Caco-2 (cell line): ENCODE results near the gene SPATS1. TPM values are rescaled to one million over a fixed set of nuclear protein-coding genes. Genes with fewer than 3 reads are reported as not detected.
"Not testable (repeated sequence)": the region's sequence is repeated elsewhere in the genome, so short reads cannot be mapped to it uniquely, and the experiment has no call there.

Experiments
- BruUV-seq: library from RNA; stranded (reverse); fragments of 400-500 nt; replicated peaks from 2 replicates; lab custom pipeline; 2021; lab: Mats Ljungman, UMichigan
- CTCF ChIA-PET: fragments of 300-600 bp; sonication (Branson Sonifier 250); formaldehyde crosslinking; loops from one replicate; lab custom pipeline; 2022; ENCODE audit warnings: antibody characterized with exemption; lab: Charles Lee
- POLR2A ChIA-PET: fragments of 300-600 bp; sonication (Branson Sonifier 250); formaldehyde crosslinking; loops from one replicate; lab custom pipeline; 2022; ENCODE audit warnings: antibody characterized with exemption; lab: Charles Lee
- DNase-seq, 2 experiments: peaks; one replicate each; pipeline versions ENCODE4 v3.0.0 to v3.0.0-alpha.2; 2020 to 2022
- H3K27me3 ChIP-seq: replicated peaks from 2 replicates; pipeline ENCODE4 v1.6.0; 2011; ENCODE audit warnings: low read length; ENCODE audit not compliant: control insufficient read depth, insufficient read depth
- H3K36me3 ChIP-seq: 2 replicates; pipeline ENCODE4 v1.5.1; 2011; ENCODE audit warnings: low read length; ENCODE audit not compliant: control insufficient read depth, insufficient read depth
- H3K4me1 ChIP-seq: fragments of 250-450 bp; sonication (Bioruptor Pico); 2 replicates; pipeline ENCODE4 v1.5.1; 2020; ENCODE audit warnings: mild to moderate bottlenecking
- H3K4me3 ChIP-seq: 2 replicates; pipeline ENCODE4 v1.5.1; 2011; ENCODE audit warnings: low read depth, mild to moderate bottlenecking, control low read depth, low read length
- H3K9me3 ChIP-seq: fragments of 250-450 bp; sonication (Bioruptor Pico); 2 replicates; pipeline ENCODE4 v1.5.1; 2020; ENCODE audit warnings: mild to moderate bottlenecking, moderate library complexity
- H3K27ac Mint-ChIP-seq: one replicate; pipeline ENCODE4 v1.8.0; 2022; ENCODE audit warnings: mixed read lengths; ENCODE audit not compliant: unreplicated experiment
- H3K27me3 Mint-ChIP-seq: one replicate; pipeline ENCODE4 v1.8.0; 2022; ENCODE audit warnings: mixed read lengths; ENCODE audit not compliant: insufficient read depth, unreplicated experiment
- H3K36me3 Mint-ChIP-seq: one replicate; pipeline ENCODE4 v1.8.0; 2022; ENCODE audit warnings: mild to moderate bottlenecking, mixed read lengths; ENCODE audit not compliant: insufficient read depth, unreplicated experiment
- H3K4me1 Mint-ChIP-seq: one replicate; pipeline ENCODE4 v1.8.0; 2022; ENCODE audit warnings: low read depth, mixed read lengths; ENCODE audit not compliant: unreplicated experiment
- H3K4me3 Mint-ChIP-seq: one replicate; pipeline ENCODE4 v1.8.0; 2022; ENCODE audit warnings: mild to moderate bottlenecking, moderate library complexity, mixed read lengths; ENCODE audit not compliant: unreplicated experiment
- H3K9me3 Mint-ChIP-seq: one replicate; pipeline ENCODE4 v1.8.0; 2022; ENCODE audit warnings: mixed read lengths; ENCODE audit not compliant: unreplicated experiment
- CTCF ChIP-seq, 2 experiments: fragments of 200-600 bp in 1 of 2; IDR thresholded peaks; 1 replicate in 1 of 2; 2 replicates in 1 of 2; pipeline versions ENCODE4 v1.5.1 to v1.8.0; 2011 to 2022; ENCODE audit warnings: antibody characterized with exemption in 1 of 2, control low read depth in 1 of 2, inconsistent platforms in 1 of 2, low read depth in 1 of 2, low read length in 1 of 2, mild to moderate bottlenecking in 1 of 2, moderate library complexity in 1 of 2; ENCODE audit not compliant: insufficient read depth in 1 of 2, severe bottlenecking in 1 of 2, unreplicated experiment in 1 of 2
- intact Hi-C: fragments of 100-400 bp; cut with micrococcal nuclease; formaldehyde crosslinking; loops from one replicate; pipeline ENCODE4 v1.10.0; 2022; ENCODE audit not compliant: unreplicated experiment
- total RNA-seq: library from RNA; stranded (reverse); gene quantifications from 2 replicates; pipeline ENCODE4 v1.2.3, GENCODE V29; 2022

Gene SPATS1
- total RNA-seq, 1 experiment from 2014 or later = not detected

GRCh38 chr6:44321210-44321609 lies 21.2 kb upstream of the SPATS1 start:
- H3K36me3 ChIP-seq = no peaks in the 10 kb centered on the region
- Mint-ChIP-seq H3K27ac (no peak overlapping the region), H3K36me3 (no peaks in the 10 kb centered on the region), H3K4me3 (no peak overlapping the region), H3K4me1 (no peaks in the 10 kb centered on the region), H3K27me3 (peaks cover 19% of the 10 kb centered on the region), H3K9me3 (no peaks in the 10 kb centered on the region)
- H3K4me3 ChIP-seq = no peak overlapping the region
- no peaks in the 10 kb centered on the region for H3K9me3 ChIP-seq
- intact Hi-C loops = no loop called here
- ChIA-PET CTCF (interaction anchor here (0.6 kb wide), 1 partner anchor 128 kb away, joined by 4 read pairs; no protein-coding TSS in a partner anchor), POLR2A (no interaction called here)
- no TSS peak for BruUV-seq
- TF ChIP-seq CTCF (IDR thresholded peaks at IDR 0.05; ENCODE audit: insufficient read depth in 1 of 2, low read depth in 1 of 2, low read length in 1 of 2, severe bottlenecking in 1 of 2, unreplicated experiment in 1 of 2) = no peak
- no peaks in the 10 kb centered on the region; the same call in 1 of the 2 replicates for H3K27me3 ChIP-seq
- no peak for DNase-seq
- H3K4me1 ChIP-seq = no peaks in the 10 kb centered on the region

- H3K27ac Mint-ChIP-seq = no peak overlapping the region
- H3K27me3 Mint-ChIP-seq = peaks cover under 1% of the 10 kb centered on the region
- Histone ChIP-seq H3K36me3 (no peaks in the 10 kb centered on the region), H3K4me3 (no peak overlapping the region), H3K27me3 (no peaks in the 10 kb centered on the region), H3K9me3 (no peaks in the 10 kb centered on the region), H3K4me1 (no peaks in the 10 kb centered on the region)
- no TSS peak for BruUV-seq
- POLR2A ChIA-PET = no interaction called here
- H3K4me1 Mint-ChIP-seq = no peaks in the 10 kb centered on the region
- intact Hi-C loops = no loop called here
- no peak overlapping the region for H3K4me3 Mint-ChIP-seq
- H3K36me3 Mint-ChIP-seq = no peaks in the 10 kb centered on the region
- TF ChIP-seq CTCF (IDR thresholded peaks at IDR 0.05; ENCODE audit: insufficient read depth in 1 of 2, low read depth in 1 of 2, low read length in 1 of 2, severe bottlenecking in 1 of 2, unreplicated experiment in 1 of 2) = no peak
- no peak for DNase-seq
- CTCF ChIA-PET = interaction anchor here (0.6 to 1.2 kb wide), 2 partner anchors 13 to 461 kb away, joined by 3 read pairs; no protein-coding TSS in a partner anchor
- H3K9me3 Mint-ChIP-seq = no peaks in the 10 kb centered on the region
Measured at GRCh38 chr6:44327096-44327495, 15.4 kb upstream of the SPATS1 start.

- Histone ChIP-seq H3K36me3 (no peaks in the 10 kb centered on the region), H3K4me1 (no peaks in the 10 kb centered on the region), H3K9me3 (no peaks in the 10 kb centered on the region), H3K27me3 (no peaks in the 10 kb centered on the region), H3K4me3 (no peak overlapping the region)
- Mint-ChIP-seq H3K36me3 (no peaks in the 10 kb centered on the region), H3K27ac (no peak overlapping the region), H3K27me3 (peaks cover 7% of the 10 kb centered on the region), H3K9me3 (no peaks in the 10 kb centered on the region), H3K4me3 (no peak overlapping the region), H3K4me1 (no peaks in the 10 kb centered on the region)
- TF ChIP-seq CTCF (IDR thresholded peaks at IDR 0.05; ENCODE audit: insufficient read depth in 1 of 2, low read depth in 1 of 2, low read length in 1 of 2, severe bottlenecking in 1 of 2, unreplicated experiment in 1 of 2) = no peak
- BruUV-seq = no TSS peak
- intact Hi-C loops = no loop called here
- POLR2A ChIA-PET = no interaction called here
- CTCF ChIA-PET = no interaction called here
- DNase-seq = no peak
Measured at GRCh38 chr6:44327760-44328159, 14.7 kb upstream of the SPATS1 start.

GRCh38 chr6:44328203-44328602 lies 14.2 kb upstream of the SPATS1 start:
- H3K9me3 ChIP-seq, H3K4me1 ChIP-seq, H3K27ac Mint-ChIP-seq, H3K27me3 Mint-ChIP-seq, POLR2A ChIA-PET, BruUV-seq, H3K4me3 ChIP-seq, H3K9me3 Mint-ChIP-seq, H3K4me3 Mint-ChIP-seq, intact Hi-C loops, H3K27me3 ChIP-seq, H3K36me3 ChIP-seq, DNase-seq, CTCF ChIA-PET, H3K36me3 Mint-ChIP-seq, H3K4me1 Mint-ChIP-seq: not testable (repeated sequence)
